B cell (primary cell): ENCODE data around the gene TSSK1B.

Experiments used
- CTCF ChIP-seq: fragments of 200-600 bp; IDR thresholded peaks from one replicate; pipeline ENCODE4 v1.8.0; 2022; ENCODE audit warnings: antibody characterized with exemption, mild to moderate bottlenecking
- EZH2 ChIP-seq: IDR thresholded peaks from 2 replicates; pipeline ENCODE4 v1.6.1; 2012; ENCODE audit warnings: borderline replicate concordance, low read depth, mild to moderate bottlenecking, moderate library complexity, low read length; ENCODE audit not compliant: insufficient read depth, poor library complexity, severe bottlenecking

- no peak for TF ChIP-seq CTCF
- TF ChIP-seq EZH2, result no peak
Observed at GRCh38 chr5:113387844-113388243, 46.9 kb downstream of the TSSK1B start.
